K562 (cell line): ENCODE measurements around the gene FBRS. TPM values are rescaled to one million over a fixed set of nuclear protein-coding genes. Genes with fewer than 3 reads are reported as not detected.

Experiments
- ARHGAP35 ChIP-seq: fragments of 450-650 bp; IDR thresholded peaks from 2 replicates; pipeline ENCODE4 v1.6.1; 2018; ENCODE audit not compliant: partially characterized antibody
- BCOR ChIP-seq: fragments of 450-650 bp; IDR thresholded peaks from 2 replicates; pipeline ENCODE4 v1.6.1; 2016
- BRD4 ChIP-seq: fragments of 200-600 bp; sonication (generic); IDR thresholded peaks from 2 replicates; pipeline ENCODE4 v1.6.1; 2017; ENCODE audit warnings: inconsistent platforms
- CHD1 ChIP-seq: fragments of 200-600 bp; sonication (generic); IDR thresholded peaks from one replicate; pipeline ENCODE4 v1.6.1; 2012; ENCODE audit warnings: mild to moderate bottlenecking, moderate library complexity, low read length, inconsistent platforms
- ERF ChIP-seq: fragments of 450-650 bp; formaldehyde crosslinking; IDR thresholded peaks from 2 replicates; pipeline ENCODE4 v1.4.0; 2020; ENCODE audit warnings: mild to moderate bottlenecking, mixed read lengths
- FOXA3 ChIP-seq, 2 experiments: fragments of 450-650 bp in 1 of 2; sonication (generic) in 1 of 2; formaldehyde crosslinking; IDR thresholded peaks in 1 of 2; conservative IDR thresholded peaks in 1 of 2; 2 replicates each; pipeline versions ENCODE4 v1.4.0 to v1.8.0; 2020 to 2022; ENCODE audit warnings: mild to moderate bottlenecking in 2 of 2, missing genetic modification reagents in 1 of 2
- HCFC1 ChIP-seq: IDR thresholded peaks from 2 replicates; pipeline ENCODE4 v1.6.1; 2012; ENCODE audit warnings: low read depth, low read length, improper control_type of control experiment
- HIVEP1 ChIP-seq: fragments of 250-450 bp; sonication (Bioruptor Pico); IDR thresholded peaks from 2 replicates; pipeline ENCODE4 v1.4.0; 2020; ENCODE audit warnings: mild to moderate bottlenecking
- MTA3 ChIP-seq: fragments of 450-650 bp; formaldehyde crosslinking; IDR thresholded peaks from 2 replicates; pipeline ENCODE4 v1.6.1; 2017; ENCODE audit warnings: mild to moderate bottlenecking, borderline replicate concordance
- PCBP1 ChIP-seq: fragments of 200-400 bp; formaldehyde crosslinking; IDR thresholded peaks from 2 replicates; pipeline ENCODE4 v1.6.1; 2018; ENCODE audit warnings: mild to moderate bottlenecking, low read depth, low read length; ENCODE audit not compliant: poor library complexity, severe bottlenecking
- RBM15 ChIP-seq: fragments of 200-400 bp; formaldehyde crosslinking; IDR thresholded peaks from 2 replicates; pipeline ENCODE4 v1.6.1; 2018; ENCODE audit warnings: mild to moderate bottlenecking, low read length, moderate library complexity; ENCODE audit not compliant: insufficient read depth
- SLC30A9 ChIP-seq: fragments of 250-450 bp; sonication (Bioruptor Pico); IDR thresholded peaks from 2 replicates; pipeline ENCODE4 v1.8.0; 2022; ENCODE audit warnings: mild to moderate bottlenecking, moderate library complexity
- SNIP1 ChIP-seq: fragments of 450-650 bp; IDR thresholded peaks from 2 replicates; pipeline ENCODE4 v1.7.1; 2017; ENCODE audit warnings: low read depth, mild to moderate bottlenecking
- SRF ChIP-seq, 2 experiments: fragments of 250-450, 450-650 bp in 1 of 2; sonication (Bioruptor Pico) in 1 of 2; sonication (generic) in 1 of 2; formaldehyde crosslinking; IDR thresholded peaks; 2 replicates each; pipeline versions ENCODE4 v1.5.0 to v1.5.1; 2020 to 2022; ENCODE audit warnings: mild to moderate bottlenecking in 1 of 2, missing genetic modification reagents in 1 of 2
- SRSF7 ChIP-seq: fragments of 200-400 bp; formaldehyde crosslinking; optimal IDR thresholded peaks from 2 replicates; pipeline ENCODE3; 2017; ENCODE audit warnings: mild to moderate bottlenecking, low read depth, low read length
- TARDBP ChIP-seq: fragments of 450-650 bp; IDR thresholded peaks from 2 replicates; pipeline ENCODE4 v1.6.1; 2016
- WHSC1 ChIP-seq: IDR thresholded peaks from one replicate; pipeline ENCODE4 v1.6.1; 2012; ENCODE audit warnings: low read length, control low read depth, inconsistent platforms
- ZBTB49 ChIP-seq: sonication (generic); formaldehyde crosslinking; IDR thresholded peaks from 2 replicates; pipeline ENCODE4 v1.8.0; 2022; ENCODE audit warnings: missing genetic modification reagents, mild to moderate bottlenecking, borderline replicate concordance
- ZFPM2 ChIP-seq: fragments of 250-450 bp; sonication (Bioruptor Pico); IDR thresholded peaks from 2 replicates; pipeline ENCODE4 v1.5.1; 2022; ENCODE audit warnings: mild to moderate bottlenecking
- ZNF121 ChIP-seq: sonication (generic); formaldehyde crosslinking; conservative IDR thresholded peaks from 2 replicates; pipeline ENCODE4 v1.8.0; 2022; ENCODE audit warnings: missing genetic modification reagents
- ZNF274 ChIP-seq: IDR thresholded peaks from 2 replicates; pipeline ENCODE4 v1.6.1; 2011; ENCODE audit warnings: low read depth, mild to moderate bottlenecking, low read length, moderate library complexity, borderline replicate concordance
- ZNF77 ChIP-seq: fragments of 250-450 bp; sonication (Bioruptor Pico); IDR thresholded peaks from 2 replicates; pipeline ENCODE4 v1.5.0; 2020
- ZNF79 ChIP-seq: fragments of 250-450 bp; sonication (Bioruptor Pico); IDR thresholded peaks from 2 replicates; pipeline ENCODE4 v1.4.0; 2020; ENCODE audit warnings: low read depth, mild to moderate bottlenecking, moderate library complexity
- ZSCAN29 ChIP-seq: fragments of 450-650 bp; IDR thresholded peaks from 2 replicates; pipeline ENCODE4 v1.6.1; 2017
- polyA plus RNA-seq, 8 experiments: library from polyadenylated mRNA; depleted of rRNA in 4 of 8; stranded (reverse) in 5 of 8; unstranded in 3 of 8; fragments of >200 nt; fragmentation: Nextera tagmentation in 2 of 8; fragmentation: Illumina TruSeq in 1 of 8; extraction: Ambion mirVana in 2 of 8; extraction: Trizol in 1 of 8; gene quantifications; 2 replicates each; pipeline versions ENCODE4 v1.2.1 to v1.2.3, GENCODE V29; 2011 to 2014; ENCODE audit warnings: inconsistent platforms in 1 of 8, missing spikeins in 1 of 8
- total RNA-seq, 7 experiments: library from RNA; depleted of rRNA in 6 of 7; stranded (reverse); fragments of >200 nt in 6 of 7; fragmentation: Illumina TruSeq in 2 of 7; extraction: Trizol in 2 of 7; gene quantifications; 2 replicates each; pipeline versions ENCODE4 v1.2.1 to v1.2.3, GENCODE V29; 2011 to 2021; ENCODE audit warnings: low replicate concordance in 1 of 7
- TF ChIP-seq, protein P1 (sequence below): fragments of 250-450 bp; sonication (Bioruptor Pico); IDR thresholded peaks from 2 replicates; pipeline ENCODE4 v1.4.0; 2020; ENCODE audit warnings: mild to moderate bottlenecking, moderate library complexity
- TF ChIP-seq, protein P2 (sequence below): fragments of 450-650 bp; formaldehyde crosslinking; conservative IDR thresholded peaks from 2 replicates; pipeline ENCODE4 v1.4.0; 2022; ENCODE audit warnings: mild to moderate bottlenecking, missing genetic modification characterization

FBRS gene
- total and polyA plus RNA-seq, 9 of the 15 experiments (the other 6 are each of a cell fraction or from before 2014, with no cell fraction given): 0.32 to 59.5 (median 13.1) TPM

DNA sequence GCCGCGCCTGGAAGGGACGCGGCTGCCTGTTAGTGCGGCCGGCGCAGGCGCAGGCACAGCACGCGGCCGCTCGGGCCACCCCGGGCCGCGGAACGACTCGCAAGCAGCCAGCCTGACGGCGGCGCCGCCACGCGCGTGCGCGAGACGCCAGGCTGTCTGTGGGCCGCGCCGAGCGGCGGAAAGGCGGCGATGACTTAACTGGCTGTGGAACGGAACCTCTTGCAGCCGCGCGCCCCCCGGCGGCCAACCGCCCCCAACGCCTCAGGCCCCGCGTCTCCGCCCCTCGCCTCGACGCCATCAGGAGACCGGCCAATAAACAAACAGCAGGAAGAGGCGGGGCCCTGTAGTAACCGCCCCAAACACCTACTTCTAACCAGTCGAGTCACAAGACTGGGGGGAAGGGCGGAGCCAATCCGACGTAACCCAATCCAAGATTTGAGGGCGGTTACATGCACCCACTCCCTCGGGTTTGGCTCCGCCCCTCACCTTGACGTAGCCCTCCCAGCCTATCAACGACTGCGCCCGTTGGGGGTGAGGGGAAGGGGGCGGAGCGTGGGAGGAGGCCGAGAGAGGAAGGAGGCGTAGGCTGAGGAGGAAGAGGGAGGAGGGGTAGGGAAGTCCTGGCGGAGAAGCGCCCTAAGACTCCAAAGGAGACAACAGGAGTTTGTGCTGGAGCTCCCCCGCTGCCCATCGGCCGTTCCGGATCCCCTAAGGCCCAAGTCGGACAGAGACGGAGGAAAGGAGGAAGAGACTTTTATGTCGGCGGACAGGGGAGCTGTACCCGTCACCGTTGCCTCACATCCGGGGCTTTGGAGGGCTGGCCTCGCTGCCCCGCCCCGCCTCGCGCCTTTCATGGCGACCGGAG, at the start of gene FBRS (continued):
- TF ChIP-seq ZBTB49 (no peak), HIVEP1 (0 out of 2 replicates have a peak, but pooled peaks have one; percentile 20), BCOR (no peak), WHSC1 (no peak), SLC30A9 (CRISPR knock-in tag) (no peak), ZNF121 (CRISPR knock-in tag) (no peak), TARDBP (peak; percentile 99), PCBP1 (no peak), ERF (CRISPR knock-in tag) (no peak), CHD1 (no peak), MTA3 (peak; percentile 94), SRF (CRISPR knock-in tag; IDR thresholded peaks at IDR 0.05) (peak; percentile 58 to 69; a peak in 3 of 4 replicates), SRSF7 (no peak), HCFC1 (peak; percentile 55), ZSCAN29 (no peak), FOXA3 (CRISPR knock-in tag; conservative IDR thresholded peaks at IDR 0.05 in 1 of 2, IDR thresholded peaks at IDR 0.05 in 1 of 2) (peak in 1 of 2 experiments; percentile 73; a peak in 1 of 4 replicates), ZNF274 (no peak), ARHGAP35 (no peak), ZNF79 (CRISPR knock-in tag) (no peak), SNIP1 (no peak), RBM15 (no peak), ZFPM2 (CRISPR knock-in tag) (no peak), ZNF77 (CRISPR knock-in tag) (no peak), BRD4 (no peak)
- TF ChIP-seq, protein P1, sequence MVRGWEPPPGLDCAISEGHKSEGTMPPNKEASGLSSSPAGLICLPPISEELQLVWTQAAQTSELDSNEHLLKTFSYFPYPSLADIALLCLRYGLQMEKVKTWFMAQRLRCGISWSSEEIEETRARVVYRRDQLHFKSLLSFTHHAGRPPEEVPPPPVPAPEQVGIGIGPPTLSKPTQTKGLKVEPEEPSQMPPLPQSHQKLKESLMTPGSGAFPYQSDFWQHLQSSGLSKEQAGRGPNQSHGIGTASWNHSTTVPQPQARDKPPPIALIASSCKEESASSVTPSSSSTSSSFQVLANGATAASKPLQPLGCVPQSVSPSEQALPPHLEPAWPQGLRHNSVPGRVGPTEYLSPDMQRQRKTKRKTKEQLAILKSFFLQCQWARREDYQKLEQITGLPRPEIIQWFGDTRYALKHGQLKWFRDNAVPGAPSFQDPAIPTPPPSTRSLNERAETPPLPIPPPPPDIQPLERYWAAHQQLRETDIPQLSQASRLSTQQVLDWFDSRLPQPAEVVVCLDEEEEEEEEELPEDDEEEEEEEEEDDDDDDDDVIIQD (CRISPR knock-in tag): no peak
- TF ChIP-seq, protein P2, sequence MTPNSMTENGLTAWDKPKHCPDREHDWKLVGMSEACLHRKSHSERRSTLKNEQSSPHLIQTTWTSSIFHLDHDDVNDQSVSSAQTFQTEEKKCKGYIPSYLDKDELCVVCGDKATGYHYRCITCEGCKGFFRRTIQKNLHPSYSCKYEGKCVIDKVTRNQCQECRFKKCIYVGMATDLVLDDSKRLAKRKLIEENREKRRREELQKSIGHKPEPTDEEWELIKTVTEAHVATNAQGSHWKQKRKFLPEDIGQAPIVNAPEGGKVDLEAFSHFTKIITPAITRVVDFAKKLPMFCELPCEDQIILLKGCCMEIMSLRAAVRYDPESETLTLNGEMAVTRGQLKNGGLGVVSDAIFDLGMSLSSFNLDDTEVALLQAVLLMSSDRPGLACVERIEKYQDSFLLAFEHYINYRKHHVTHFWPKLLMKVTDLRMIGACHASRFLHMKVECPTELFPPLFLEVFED (CRISPR knock-in tag): peak; percentile 83; the same call in 1 of the 2 replicates
